Measurements from ENCODE around the gene KHDC4.

DNA sequence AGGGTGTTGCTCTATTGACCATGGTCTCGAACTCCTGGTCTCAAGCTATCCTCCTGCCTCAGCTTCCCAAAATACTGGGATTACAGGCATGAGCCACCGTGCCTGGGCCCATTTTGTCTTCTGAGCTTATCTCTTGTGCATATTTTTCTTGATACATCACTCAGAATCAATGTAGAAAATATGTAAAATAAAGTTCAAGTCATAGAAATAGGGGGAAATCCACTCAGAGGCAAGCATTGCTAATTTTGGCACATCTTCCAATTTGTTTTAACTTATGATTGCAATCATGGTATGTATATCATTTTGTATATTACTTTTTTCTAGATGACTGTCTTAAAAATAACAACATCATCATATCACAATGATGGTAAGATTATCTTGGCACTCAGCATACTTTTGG, 44.6 kb downstream of the KHDC4 start:
- TF ChIP-seq POLR2AphosphoS5 (IDR thresholded peaks at IDR 0.05; ENCODE audit: borderline replicate concordance, low read depth, low read length), result no peak
- TF ChIP-seq EZH2 (IDR thresholded peaks at IDR 0.05), result no peak
- no peak for TF ChIP-seq FOXP2 (optimal IDR thresholded peaks at IDR 0.05; ENCODE audit: control extremely low read depth, extremely low read length, insufficient read depth)
